Left renal pelvis (tissue), 4 donors: ENCODE results near the gene MYLIP. TPM values are rescaled to one million over a fixed set of nuclear protein-coding genes. Genes with fewer than 3 reads are reported as not detected.

Source experiments
- DNase-seq, 4 donors: peaks; one replicate each; pipeline ENCODE4 v3.0.0-alpha.2; 2013; ENCODE audit warnings: low read depth in 4 of 4, low spot score in 3 of 4
- polyA plus RNA-seq, 4 donors: library from polyadenylated mRNA; unstranded; fragments of 120-200 nt; gene quantifications; one replicate each; pipeline ENCODE4 v1.2.1, GENCODE V29; 2013; ENCODE audit not compliant: insufficient read length in 4 of 4

MYLIP gene
- polyA plus RNA-seq, 4 donors, result 32.4 to 50.2 (median 49.0) TPM

DNA sequence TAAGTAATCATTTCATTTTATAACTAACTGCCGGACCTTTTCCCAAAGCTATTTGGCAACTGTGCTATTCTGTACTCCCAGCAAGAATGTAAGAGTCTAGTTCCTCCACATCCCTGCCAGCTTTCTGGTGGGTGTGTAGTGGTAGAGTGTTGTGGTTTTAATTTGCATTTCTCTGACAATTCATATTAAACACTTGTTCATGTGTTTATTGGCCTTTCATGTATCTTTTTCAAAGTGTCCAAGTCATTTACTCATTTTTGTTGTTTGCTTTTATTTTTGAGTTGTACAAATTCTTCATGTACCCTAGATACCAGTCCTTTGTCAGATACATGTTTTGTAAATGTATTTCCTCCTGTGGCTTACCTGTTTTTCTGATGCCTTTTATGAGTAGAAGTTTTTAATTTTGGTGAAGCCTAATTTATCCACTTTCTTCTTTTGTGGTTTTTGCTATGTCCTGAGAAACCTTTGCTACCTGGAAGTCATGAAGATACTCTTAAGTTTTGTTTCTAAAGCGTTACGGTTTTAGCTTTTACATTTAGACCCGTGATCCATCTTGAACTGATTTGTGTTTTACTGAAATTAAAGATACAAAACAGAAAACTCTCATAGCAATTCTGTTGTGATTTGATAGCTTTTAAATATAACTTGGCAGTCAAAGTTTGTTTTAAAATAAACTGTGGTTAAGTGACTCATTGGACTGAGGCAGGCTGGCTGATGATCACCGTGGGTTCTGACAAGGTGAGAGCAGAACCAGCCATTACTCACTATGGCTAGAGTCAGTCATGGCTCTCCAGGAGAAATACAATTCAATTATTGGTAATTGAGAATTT, 8.0 kb downstream of the MYLIP start:
- DNase-seq, result no peak

GRCh38 chr6:16137451-16137801, 8.5 kb downstream of the MYLIP start:
- no peak for DNase-seq

DNA sequence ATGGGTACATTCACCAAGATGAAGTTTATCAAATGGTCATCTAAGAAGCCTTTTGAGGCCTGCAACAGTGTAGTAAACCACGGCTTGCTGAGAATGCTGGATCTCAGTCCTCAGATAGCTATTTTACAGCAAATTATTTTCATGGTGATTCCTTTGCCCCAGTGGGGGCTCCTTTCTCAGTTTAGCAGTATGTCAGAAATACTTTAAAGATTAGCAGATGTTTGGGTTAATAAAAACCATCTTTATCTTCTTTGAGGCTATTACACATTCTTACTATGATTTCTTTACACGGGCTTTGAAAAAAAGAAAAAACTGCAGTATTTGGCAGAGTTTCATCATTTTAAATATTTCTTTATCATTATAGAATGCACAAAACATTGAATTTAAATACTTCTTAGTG, 10.7 kb downstream of the MYLIP start:
- DNase-seq, result no peak

DNA sequence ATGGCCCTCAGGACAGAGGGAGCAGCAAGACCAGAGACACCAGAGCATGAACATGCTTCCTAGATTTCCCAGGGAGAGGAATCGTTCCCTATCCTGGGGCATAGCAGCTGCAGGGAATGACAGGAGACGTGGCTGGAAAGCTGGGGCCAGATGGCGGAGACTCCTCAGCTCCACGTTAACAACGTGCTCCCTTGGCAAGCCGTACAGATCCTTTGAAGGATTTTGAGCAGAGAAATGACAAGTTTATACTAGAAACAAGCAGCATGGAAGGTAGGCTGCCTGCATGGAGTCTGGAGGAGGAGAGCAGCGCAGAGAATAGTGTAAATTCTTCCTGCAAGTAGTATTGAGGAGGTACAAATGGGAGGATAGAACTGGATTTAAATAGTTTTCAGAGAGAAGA, 11.7 kb downstream of the MYLIP start:
- DNase-seq, result no peak

DNA sequence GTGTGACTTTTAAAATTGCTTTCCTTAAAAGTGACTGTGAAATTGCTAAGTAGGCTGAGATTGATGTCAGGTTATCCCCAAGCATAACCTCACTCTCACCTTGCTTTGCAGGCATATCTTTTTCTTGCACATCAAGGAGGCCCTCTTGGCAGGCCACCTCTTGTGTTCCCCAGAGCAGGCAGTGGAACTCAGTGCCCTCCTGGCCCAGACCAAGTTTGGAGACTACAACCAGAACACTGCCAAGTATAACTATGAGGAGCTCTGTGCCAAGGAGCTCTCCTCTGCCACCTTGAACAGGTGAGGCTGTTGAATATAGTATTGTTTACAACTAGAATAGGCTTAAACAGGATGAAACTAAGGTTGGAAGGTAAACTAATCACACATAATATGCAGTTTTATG, 12.6 kb downstream of the MYLIP start:
- DNase-seq, result no peak

DNA sequence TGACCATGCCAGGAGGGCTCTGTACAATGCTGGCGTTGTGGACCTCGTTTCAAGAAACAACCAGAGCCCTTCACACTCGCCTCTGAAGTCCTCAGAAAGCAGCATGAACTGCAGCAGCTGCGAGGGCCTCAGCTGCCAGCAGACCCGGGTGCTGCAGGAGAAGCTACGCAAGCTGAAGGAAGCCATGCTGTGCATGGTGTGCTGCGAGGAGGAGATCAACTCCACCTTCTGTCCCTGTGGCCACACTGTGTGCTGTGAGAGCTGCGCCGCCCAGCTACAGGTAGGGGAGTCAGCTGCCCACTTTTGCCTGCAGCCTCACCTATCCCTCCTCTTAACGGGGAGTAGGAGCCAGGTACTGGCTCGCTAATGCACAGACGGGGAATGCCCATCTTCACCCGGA, 16.2 kb downstream of the MYLIP start:
- no peak for DNase-seq

DNA sequence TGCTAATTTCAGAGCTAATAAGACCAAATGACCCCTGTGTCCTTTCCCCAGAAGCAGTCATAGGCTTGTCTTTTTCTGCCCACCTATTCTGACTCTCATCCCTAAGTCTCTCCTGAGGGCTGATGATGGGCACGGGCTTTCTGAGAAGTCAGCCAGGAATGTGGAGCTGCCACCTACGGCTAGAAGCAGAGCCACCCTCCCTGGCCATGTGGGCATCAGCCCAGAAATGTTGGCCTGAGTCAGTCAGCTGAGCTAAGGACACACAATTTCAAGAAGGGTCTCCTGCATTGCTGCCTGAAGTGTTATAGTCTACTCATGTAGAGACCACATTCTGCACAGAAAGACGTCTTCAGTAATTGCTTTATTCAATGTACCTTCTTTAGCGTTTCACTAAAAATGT, 17.1 kb downstream of the MYLIP start:
- DNase-seq, result no peak

GRCh38 chr6:16146527-16146955, 17.7 kb downstream of the MYLIP start:
- no peak for DNase-seq

DNA sequence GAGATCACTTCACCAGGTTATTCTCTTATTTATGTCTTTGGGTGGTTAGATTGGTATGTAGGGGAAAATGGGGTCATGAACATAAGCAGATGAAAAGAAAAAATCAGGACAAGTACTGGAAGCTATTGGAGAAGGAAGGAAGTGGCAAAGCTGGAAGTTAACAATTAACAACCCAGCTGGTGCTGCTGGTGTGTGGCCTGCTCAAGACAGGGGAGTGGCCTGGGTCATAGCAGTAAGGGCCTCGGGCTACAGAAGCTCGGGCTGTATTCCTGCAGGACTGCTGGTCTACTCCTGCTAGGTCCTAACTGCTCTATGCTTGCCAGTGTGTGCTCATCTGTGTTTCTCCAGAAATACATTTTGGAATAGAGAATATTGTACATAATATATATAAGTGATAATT, 19.6 kb downstream of the MYLIP start:
- DNase-seq, result no peak

- no peak for DNase-seq
Measured at GRCh38 chr6:16149305-16149704, 20.4 kb downstream of the MYLIP start.

DNA sequence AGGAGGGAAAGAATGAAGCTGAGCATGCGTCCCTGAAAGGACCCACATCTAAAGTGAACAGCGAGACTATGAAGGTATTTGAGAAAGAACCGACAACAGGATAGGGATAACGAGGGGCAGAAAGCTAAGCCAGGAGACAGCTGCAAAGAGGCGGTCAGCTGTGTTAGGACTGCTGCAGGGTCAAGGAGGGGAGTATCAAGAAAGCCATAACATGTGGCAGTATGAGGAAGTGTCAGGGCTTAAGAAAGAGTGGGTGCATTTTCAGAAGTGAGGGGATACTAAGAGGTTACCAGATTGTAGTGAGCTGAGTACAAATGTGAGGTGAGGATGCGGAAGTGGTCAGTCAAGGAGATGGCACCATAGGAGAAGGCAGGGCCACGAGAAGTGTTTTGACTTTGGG, 21.2 kb downstream of the MYLIP start:
- DNase-seq, result no peak

GRCh38 chr6:16153211-16153820, 24.4 kb downstream of the MYLIP start:
- DNase-seq, result no peak

DNA sequence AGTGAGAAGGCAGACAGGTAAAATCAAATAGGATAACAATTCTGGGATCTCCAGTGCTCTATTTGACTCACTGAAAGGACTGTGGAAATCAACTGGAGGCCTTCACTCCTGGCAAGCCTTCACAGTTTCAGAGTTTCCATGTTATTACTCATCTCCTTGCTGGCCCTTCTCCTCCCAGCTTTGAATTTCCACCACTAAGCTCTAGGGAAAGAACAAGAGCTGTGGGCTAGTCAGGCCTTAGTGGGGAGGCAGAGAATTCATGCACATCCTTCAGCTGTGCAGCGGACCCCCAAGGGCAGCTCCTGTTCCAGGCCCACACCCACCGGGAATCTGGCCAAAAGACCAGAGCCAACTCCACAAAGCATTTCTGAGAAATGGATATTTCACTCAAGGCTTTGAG, 26.0 kb downstream of the MYLIP start:
- no peak for DNase-seq

- DNase-seq, result no peak
Measured at GRCh38 chr6:16157492-16157891, 28.6 kb downstream of the MYLIP start.

GRCh38 chr6:16157909-16158308, 29.0 kb downstream of the MYLIP start:
- no peak for DNase-seq

DNA sequence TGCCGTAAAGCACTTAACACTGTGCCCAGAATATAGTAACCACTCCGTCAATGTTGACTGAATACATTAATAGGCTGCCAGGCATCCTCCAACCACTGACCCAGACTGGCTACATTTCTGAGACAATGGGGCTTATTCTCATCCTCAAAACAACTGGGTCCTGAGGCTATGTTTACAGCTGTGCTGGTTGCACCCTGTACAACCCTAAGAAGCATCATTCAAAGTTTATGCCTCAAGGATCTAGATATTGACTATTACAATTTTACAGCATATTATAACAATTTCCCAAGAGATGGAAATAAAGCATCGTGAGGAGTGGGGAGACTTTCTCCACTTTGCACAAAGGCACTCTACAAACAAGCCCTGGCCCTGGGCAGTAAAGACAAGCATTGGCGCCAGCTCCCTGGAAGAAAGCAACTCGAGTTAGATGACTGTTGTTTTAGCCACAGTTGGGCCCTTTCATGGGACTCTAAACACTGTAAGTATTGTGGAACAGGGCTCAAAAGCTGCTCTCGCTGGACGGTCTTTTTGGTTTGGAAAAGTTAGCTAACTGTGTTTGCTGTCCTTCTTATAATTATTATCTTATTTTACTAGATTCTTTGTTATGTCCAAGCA, 30.2 kb downstream of the MYLIP start:
- DNase-seq, result no peak

- DNase-seq, result no peak
Measured at GRCh38 chr6:16160794-16161193, 31.9 kb downstream of the MYLIP start.

- no peak for DNase-seq
Measured at GRCh38 chr6:16162003-16162402, 33.1 kb downstream of the MYLIP start.

- DNase-seq, result no peak
Measured at GRCh38 chr6:16163066-16163465, 34.2 kb downstream of the MYLIP start.

GRCh38 chr6:16163535-16164300, 34.8 kb downstream of the MYLIP start:
- DNase-seq, result no peak

DNA sequence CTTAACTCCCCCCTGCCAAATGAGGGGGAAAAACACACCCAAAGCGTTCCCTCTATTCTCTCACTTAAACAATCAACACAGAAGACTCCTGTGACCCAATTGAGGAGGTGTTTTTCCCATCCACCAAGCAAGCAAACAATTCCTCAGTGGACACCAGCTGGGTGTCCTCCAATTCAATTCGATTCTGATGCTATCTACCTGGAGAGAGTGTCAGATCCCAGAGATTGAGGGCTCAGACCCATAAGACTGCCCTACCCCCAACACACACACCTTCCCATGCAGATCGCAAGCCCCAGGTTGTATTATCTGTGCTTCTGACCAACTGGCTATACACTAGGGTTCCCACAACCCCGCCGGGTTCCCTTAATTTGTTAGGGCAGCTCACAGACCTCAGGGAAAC, 36.8 kb downstream of the MYLIP start:
- no peak for DNase-seq
